Stimulated activated CD4-positive, alpha-beta T cell treated with anti-CD3 and anti-CD28 coated beads, Interleukin-12 subunit alpha, Interleukin-12 subunit beta, amount 100 ng/mL, for 48 hours (primary cell): ENCODE measurements around the gene XPOT.

Experiments used
- DNase-seq, 3 donors: peaks; one replicate each; pipeline ENCODE4 v3.0.0-alpha.2; 2020; ENCODE audit warnings: low read depth in 2 of 3, low spot score in 1 of 3

XPOT gene

DNA sequence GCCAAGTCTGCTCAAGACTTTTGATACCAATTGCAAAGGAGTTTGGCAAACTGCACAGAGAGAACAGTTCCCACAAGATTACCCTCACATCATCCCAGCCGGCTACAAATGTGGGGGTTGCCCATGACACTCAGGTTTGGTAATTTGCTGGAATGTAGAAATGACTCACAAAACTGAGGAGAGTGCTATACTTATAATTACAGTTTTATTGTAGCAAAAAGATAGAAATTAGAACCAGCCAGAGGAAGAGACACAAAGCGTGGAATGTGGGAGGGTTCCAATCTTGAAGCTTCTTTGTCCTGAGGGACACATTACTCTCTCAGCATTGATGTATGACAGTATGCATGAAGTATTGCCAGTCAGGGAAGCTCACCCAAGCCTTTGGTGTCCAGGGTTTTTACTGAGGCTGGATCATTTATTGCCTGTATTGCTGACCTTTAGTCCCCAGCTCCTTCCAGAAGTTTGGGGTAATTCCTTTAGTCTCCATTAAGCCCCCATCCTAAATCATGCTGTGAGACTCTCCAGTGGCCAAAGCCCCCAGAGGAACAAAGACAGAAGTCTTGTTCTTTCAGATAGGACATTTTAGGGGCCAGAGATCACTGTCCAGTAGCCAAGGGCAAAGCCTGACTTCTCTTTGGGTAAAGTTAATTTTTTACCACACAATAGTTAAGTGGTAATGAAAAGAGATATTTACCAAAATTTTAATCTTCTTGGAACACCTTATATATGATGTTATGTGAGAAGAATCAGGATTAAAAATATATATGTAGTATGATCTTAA, 57.6 kb downstream of the XPOT start:
- no peak for DNase-seq

GRCh38 chr12:64466178-64466577, 62.0 kb downstream of the XPOT start:
- DNase-seq, result no peak

GRCh38 chr12:64468966-64469365, 64.8 kb downstream of the XPOT start:
- no peak for DNase-seq

DNA sequence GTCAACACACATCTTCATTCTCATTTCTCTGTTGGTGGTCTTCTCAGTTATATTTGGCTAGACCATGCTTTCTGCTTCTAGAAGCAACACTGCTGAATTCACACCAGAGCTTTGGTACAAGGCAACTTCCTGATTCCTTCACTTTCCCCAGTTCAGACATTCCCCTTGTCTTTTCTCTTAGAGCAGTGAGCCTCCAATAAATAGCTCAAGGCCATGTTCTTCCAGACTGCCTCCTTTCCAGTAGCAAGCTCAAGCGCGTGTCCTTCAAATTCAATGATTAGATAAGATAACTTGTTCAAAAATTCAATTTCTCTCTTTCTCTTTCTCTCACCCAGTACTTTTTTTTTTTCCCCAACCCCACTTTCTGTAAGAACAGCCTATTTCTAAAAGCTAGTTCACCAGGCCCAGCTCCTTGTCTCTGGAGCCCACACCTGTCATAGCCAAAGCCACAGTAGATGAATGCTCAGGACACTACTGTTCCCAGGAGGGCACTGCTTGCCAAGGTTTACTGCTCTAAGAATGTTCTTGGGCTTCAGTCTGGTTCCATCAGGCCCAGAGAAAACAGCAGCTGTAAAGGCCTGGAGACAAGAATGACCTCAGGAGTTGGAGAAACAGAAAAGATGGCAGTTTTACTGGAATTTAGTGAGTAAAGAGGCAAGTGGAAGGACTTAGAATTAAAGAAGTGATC, 65.4 kb downstream of the XPOT start:
- no peak for DNase-seq

GRCh38 chr12:64470495-64470894, 66.3 kb downstream of the XPOT start:
- no peak for DNase-seq

- no peak for DNase-seq
Observed at GRCh38 chr12:64473176-64473575, 69.0 kb downstream of the XPOT start.

DNA sequence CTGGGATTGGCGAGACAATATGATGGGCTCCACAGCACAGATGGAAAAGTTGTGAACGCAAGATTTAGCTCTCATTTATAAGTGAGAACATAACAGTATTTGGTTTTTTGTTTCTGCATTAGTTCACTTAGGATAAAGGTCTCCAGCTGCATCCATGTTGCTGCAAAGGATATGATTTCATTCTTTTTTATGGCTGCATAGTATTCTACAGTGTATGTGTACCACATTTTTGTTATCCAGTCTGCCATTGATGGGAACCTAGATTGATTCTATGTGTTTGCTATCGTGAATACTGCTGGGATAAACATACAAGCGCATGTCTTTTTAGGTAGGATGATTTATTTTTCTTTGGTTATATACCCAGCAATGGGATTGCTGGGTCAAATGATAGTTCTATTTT, 71.3 kb downstream of the XPOT start:
- DNase-seq, result no peak

DNA sequence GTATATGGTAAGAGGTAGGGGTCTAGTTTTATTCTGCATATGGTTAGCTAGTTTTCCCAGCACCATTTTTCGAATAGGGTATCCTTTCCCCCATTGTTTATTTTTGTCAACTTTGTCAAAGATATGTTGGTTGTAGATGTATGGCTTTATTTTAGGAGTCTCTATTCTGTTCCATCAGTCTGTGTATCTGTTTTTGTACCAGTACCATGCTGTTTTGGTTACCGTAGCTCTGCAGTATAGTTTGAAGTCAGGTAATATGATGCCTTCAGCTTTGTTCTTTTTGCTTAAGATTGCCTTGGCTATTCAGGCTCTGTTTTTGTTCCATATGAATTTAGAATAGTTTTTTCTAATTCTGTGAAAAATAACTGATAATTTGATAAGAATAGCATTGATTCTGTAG, 72.7 kb downstream of the XPOT start:
- DNase-seq, result no peak

DNA sequence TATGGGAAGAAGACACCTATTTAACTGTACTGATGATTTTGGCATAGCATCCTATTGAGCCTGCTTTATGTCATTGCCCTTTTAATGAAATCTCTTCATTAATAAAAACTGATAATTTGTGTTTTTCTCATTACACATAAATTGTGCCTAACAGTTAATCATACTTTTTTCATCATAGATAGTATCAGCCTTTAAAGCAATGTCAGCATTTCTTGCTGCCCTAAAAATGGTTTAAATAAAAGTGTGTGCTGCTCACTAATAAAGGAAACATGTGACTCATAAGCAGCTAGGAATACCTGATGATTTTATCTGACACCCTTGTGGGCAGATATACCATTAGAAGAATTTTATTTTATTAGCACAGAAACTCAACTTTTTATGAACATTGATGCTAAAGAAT, 74.5 kb downstream of the XPOT start:
- DNase-seq, result no peak

DNA sequence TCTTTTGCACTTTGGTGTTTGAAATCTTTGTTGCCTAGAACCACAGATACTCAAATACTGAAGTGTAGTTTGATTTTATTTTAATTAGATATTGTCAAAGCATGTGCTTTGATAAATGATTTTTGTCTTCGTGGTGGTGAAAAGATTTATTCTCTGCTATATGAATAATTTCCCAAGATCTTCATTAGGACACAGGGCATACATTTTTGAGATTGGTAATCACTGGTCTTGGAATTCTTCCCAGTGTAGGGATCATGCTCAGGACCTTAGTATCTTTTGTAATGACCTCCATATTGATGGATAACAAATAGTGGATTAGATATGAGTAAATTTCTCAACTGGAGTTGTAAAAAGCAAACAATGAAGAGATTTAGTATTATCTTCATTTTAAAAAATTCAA, 76.0 kb downstream of the XPOT start:
- DNase-seq, result no peak

GRCh38 chr12:64486657-64487056, 82.5 kb downstream of the XPOT start:
- DNase-seq, result no peak

DNA sequence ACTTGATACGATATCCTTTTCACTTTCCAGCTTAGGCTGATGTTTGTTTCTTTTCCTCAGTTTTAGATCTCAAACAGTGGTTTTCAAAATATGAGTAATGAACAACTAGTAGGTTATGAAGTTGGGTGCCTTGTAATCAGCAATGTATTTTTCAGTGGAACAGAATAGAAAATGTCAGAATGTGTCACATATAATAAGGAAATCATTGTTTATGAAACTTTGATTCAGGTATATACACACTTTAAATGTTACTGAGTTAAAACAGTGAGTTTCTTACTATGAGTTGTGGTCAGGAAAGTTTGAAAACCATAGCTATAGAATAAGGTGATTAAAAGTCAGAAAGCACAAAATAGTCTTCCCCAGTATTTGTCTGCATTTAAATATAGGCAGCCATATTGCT, 87.5 kb downstream of the XPOT start:
- DNase-seq, result no peak

GRCh38 chr12:64493513-64493912, 89.3 kb downstream of the XPOT start:
- DNase-seq, result no peak

DNA sequence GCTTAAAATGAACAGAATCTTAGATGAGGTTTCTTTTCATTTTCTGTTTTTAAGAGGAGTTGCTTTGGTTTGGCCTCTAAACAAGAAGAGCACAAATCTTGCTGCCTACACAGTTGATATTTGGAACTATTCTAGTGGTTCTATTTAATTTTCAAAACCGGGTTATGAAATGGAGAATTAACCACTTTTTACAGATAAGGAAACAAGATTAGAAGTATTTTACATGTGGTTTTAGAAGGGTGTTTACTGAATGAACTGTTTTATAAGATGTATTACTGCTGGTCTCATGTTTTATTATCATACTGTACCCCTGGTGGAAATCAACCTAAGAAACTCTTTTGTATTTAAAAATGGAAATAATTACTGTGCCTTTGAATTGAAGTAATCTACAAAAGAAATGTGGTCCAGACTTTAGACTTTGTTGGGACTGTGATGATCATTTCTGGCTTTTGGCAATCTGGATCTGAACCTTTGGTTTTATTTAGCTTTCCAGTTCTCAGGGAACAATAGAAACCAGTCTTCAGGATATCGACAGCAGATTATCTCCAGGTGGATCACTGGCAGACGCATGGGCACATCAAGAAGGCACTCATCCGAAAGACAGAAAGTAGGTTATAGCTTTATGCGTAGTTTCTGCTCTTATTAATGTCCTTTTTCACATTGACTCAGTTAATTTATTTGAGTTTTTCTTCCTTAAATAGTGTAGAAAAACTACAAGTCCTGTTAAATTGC, 91.0 kb downstream of the XPOT start:
- no peak for DNase-seq

DNA sequence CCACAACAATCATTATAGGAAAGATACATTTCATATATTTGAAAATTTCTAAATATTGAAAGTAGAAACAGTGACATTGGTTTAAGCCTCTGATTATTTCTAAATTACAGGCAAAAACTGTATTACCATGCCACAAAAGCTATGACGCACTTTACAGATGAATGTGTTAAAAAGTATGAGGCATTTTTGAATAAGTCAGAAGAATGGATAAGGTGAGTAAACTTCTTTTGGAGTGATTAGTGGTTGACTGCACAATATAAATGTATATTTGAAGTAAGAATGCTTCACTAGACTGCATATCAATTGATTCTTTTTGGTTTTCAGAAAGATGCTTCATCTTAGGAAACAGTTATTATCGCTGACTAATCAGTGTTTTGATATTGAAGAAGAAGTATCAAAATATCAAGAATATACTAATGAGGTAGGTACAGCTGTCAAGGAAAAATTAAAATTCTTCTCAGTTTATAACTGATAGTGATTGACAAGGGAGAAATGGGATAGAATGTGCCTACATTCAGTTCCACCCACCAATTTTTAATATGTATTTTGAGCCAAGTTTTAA, 92.7 kb downstream of the XPOT start:
- DNase-seq, result no peak

DNA sequence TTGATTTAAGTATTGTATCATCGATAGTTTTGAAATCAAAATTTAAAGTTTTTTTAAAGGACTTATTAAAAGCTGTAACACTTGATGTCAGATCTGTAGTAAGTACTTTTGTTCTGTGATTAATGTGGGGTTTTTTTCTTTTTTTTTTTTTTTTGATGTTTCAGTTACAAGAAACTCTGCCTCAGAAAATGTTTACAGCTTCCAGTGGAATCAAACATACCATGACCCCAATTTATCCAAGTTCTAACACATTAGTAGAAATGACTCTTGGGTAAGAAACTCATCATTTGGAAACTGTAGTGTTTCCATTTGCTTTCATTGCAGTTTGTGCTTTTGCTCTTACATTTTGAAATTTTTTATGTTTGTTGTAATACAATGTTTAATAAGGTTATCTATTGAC, 93.3 kb downstream of the XPOT start:
- no peak for DNase-seq

GRCh38 chr12:64497903-64498302, 93.7 kb downstream of the XPOT start:
- no peak for DNase-seq

DNA sequence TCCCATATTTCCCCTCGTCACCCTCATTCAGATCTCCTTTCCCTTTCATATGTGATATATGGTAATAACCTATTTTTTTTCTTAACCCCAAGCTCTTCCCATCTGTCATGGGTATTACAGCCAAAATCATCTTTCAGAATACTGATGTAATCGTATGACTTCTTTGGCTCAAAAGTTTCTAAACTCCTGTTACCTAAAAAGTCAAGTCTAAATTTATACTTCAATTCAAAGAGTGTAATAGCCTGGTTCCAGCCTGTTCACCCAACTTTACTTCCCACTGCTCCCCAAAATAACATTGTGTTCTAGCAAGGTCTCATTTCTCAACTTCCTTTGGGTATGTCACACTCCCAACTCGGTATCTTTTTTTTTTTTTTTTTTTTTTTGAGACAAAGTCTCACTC, 96.2 kb downstream of the XPOT start:
- no peak for DNase-seq
